ENCODE data around the gene NEK10.

GRCh38 chr3:27209617-27210264, 159.4 kb downstream of the NEK10 start:
- TF ChIP-seq CEBPB (IDR thresholded peaks at IDR 0.05; ENCODE audit: low read depth) (no peak), SRF (IDR thresholded peaks at IDR 0.05; ENCODE audit: low read depth) (no peak), RAD21 (IDR thresholded peaks at IDR 0.05; ENCODE audit: low read depth) (no peak), CTCF (IDR thresholded peaks at IDR 0.05 in 2 of 3, conservative IDR thresholded peaks at IDR 0.05 in 1 of 3; ENCODE audit: borderline replicate concordance in 1 of 3, insufficient read depth in 1 of 3, low read depth in 2 of 3, low read length in 2 of 3) (no peak), POLR2A (IDR thresholded peaks at IDR 0.05; ENCODE audit: borderline replicate concordance, extremely low read depth, insufficient read depth, insufficient read length) (no peak), YY1 (IDR thresholded peaks at IDR 0.05; ENCODE audit: extremely low read depth, insufficient replicate concordance, low read depth, low read length) (no peak)
- TF ChIP-seq, protein P1, sequence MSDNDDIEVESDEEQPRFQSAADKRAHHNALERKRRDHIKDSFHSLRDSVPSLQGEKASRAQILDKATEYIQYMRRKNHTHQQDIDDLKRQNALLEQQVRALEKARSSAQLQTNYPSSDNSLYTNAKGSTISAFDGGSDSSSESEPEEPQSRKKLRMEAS (IDR thresholded peaks at IDR 0.05) = no peak
